ENCODE results near the gene IGFBP4. TPM values are rescaled to one million over a fixed set of nuclear protein-coding genes. Genes with fewer than 3 reads are reported as not detected.

IGFBP4 gene
- total and polyA plus RNA-seq, 2 of the 4 experiments (the other 2 are of a cell fraction), result 308 to 1,187 TPM

GRCh38 chr17:40451420-40451819 is 8.2 kb downstream of the IGFBP4 start:
- ATAC-seq (ENCODE audit: low read depth), result peak; percentile 15
- no peak overlapping the region for H3K56ac ChIP-seq (ENCODE audit: extremely low read depth, insufficient read depth, low read length)

More at GRCh38 chr17:40451420-40451819, 8.2 kb downstream of the IGFBP4 start:
- Histone ChIP-seq H2AK5ac (ENCODE audit: low read depth, low read length) (no peak overlapping the region), H3K9me3 (ENCODE audit: control insufficient read depth, insufficient read depth, low read length) (no peaks in the 10 kb centered on the region), H3K79me1 (ENCODE audit: low read depth in 1 of 2, low read length in 2 of 2) (peaks cover 34 to 90% of the 10 kb centered on the region in 2 experiments), H4K5ac (ENCODE audit: low read depth, low read length) (no peak overlapping the region), H2BK15ac (ENCODE audit: low read depth, low read length) (no peak overlapping the region), H2BK5ac (ENCODE audit: low read depth, low read length, poor library complexity, severe bottlenecking) (peak overlapping the region; percentile 57), H3K4me3 (ENCODE audit: insufficient read depth, low read depth, low read length) (no peak overlapping the region), H2AK9ac (replicated peaks; ENCODE audit: low read depth, low read length, poor library complexity) (no peak overlapping the region), H3K18ac (ENCODE audit: low read depth, low read length) (no peak overlapping the region), H3K27me3 (ENCODE audit: control insufficient read depth, insufficient read depth, low read length) (no peaks in the 10 kb centered on the region), H2BK120ac (ENCODE audit: low read depth, low read length) (0 out of 2 replicates have a peak overlapping the region, but pooled peaks have one; percentile 64), H2BK20ac (ENCODE audit: low read depth, low read length) (no peak overlapping the region), H3K23ac (ENCODE audit: low read depth, low read length) (no peak overlapping the region), H4K8ac (ENCODE audit: low read depth in 2 of 2, low read length in 2 of 2) (no peak overlapping the region), H4K20me1 (ENCODE audit: insufficient read depth, low read length) (peaks cover 84% of the 10 kb centered on the region), H3K9me1 (ENCODE audit: insufficient read depth, low read length) (peaks cover 59% of the 10 kb centered on the region), H3K36me3 (ENCODE audit: control insufficient read depth, insufficient read depth, low read length) (peaks cover 71% of the 10 kb centered on the region), H2AFZ (replicated peaks; ENCODE audit: low read length, poor library complexity) (peak overlapping the region; percentile 57), H3K4ac (ENCODE audit: low read depth, low read length) (no peak overlapping the region), H3K4me2 (ENCODE audit: low read depth, low read length) (no peak overlapping the region), H3K9ac (ENCODE audit: low read depth, low read length) (no peak overlapping the region), H4K91ac (ENCODE audit: insufficient read depth, low read depth, low read length) (no peak overlapping the region), H3K27ac (ENCODE audit: insufficient read depth, low read length) (no peak overlapping the region), H3K4me1 (ENCODE audit: control insufficient read depth, insufficient read depth, low read length) (peaks cover 54% of the 10 kb centered on the region), H3K14ac (replicated peaks; ENCODE audit: low read depth, low read length) (no peak overlapping the region)
- ChIA-PET CTCF (interaction anchor here (0.9 kb wide), 1 partner anchor 40 kb away, joined by 3 read pairs; no protein-coding TSS in a partner anchor), POLR2A (ENCODE audit: unreplicated experiment) (interaction anchor here (0.6 kb wide), 1 partner anchor 278 kb away, joined by 3 read pairs; no protein-coding TSS in a partner anchor)
- peak; percentile 91 for DNase-seq
- in situ Hi-C loops (cut with MboI; ENCODE audit: low sequenced_read_pairs) (no loop called here), intact Hi-C loops (cut with micrococcal nuclease) (no loop called here), dilution Hi-C loops (cut with HindIII; ENCODE audit: low sequenced_read_pairs, unreplicated experiment) (no loop called here)
- no TSS peak for BruUV-seq (replicated peaks)
- TF ChIP-seq ELK1 (IDR thresholded peaks at IDR 0.05; ENCODE audit: borderline replicate concordance, low read depth, low read length) (no peak), POLR2A (IDR thresholded peaks at IDR 0.05; ENCODE audit: low read depth, low read length) (no peak), CEBPB (IDR thresholded peaks at IDR 0.05; ENCODE audit: low read depth, low read length) (peak; percentile 52), NFE2L2 (IDR thresholded peaks at IDR 0.05; ENCODE audit: low read depth, low read length) (no peak), RAD21 (IDR thresholded peaks at IDR 0.05; ENCODE audit: low read length) (no peak), SMC3 (IDR thresholded peaks at IDR 0.05; ENCODE audit: low read depth, low read length) (no peak), MXI1 (IDR thresholded peaks at IDR 0.05; ENCODE audit: borderline replicate concordance, low read depth, low read length) (no peak), MAZ (IDR thresholded peaks at IDR 0.05; ENCODE audit: borderline replicate concordance, low read depth, low read length) (peak; percentile 23; the same call in 1 of the 2 replicates), CTCF (conservative IDR thresholded peaks at IDR 0.05; ENCODE audit: low read depth, low read length) (no peak), RCOR1 (IDR thresholded peaks at IDR 0.05; ENCODE audit: insufficient replicate concordance, low read length) (no peak), MAFK (IDR thresholded peaks at IDR 0.05; ENCODE audit: low read depth, low read length) (no peak), BHLHE40 (IDR thresholded peaks at IDR 0.05; ENCODE audit: low read depth, low read length) (no peak), USF2 (IDR thresholded peaks at IDR 0.05; ENCODE audit: low read depth, low read length) (no peak)
- no CpG with 5 or more reads among the region's 6 CpGs for WGBS, 2 experiments (ENCODE audit: extremely low coverage in 2 of 2, insufficient read length in 1 of 2)
